SKM-1 (cell line): ENCODE measurements around the gene PTPRK.

Experiments
- DNase-seq: peaks from one replicate; lab custom pipeline; 2025; ENCODE audit not compliant: unreplicated experiment; lab: John Stamatoyannopoulos, UW

Gene PTPRK

DNA sequence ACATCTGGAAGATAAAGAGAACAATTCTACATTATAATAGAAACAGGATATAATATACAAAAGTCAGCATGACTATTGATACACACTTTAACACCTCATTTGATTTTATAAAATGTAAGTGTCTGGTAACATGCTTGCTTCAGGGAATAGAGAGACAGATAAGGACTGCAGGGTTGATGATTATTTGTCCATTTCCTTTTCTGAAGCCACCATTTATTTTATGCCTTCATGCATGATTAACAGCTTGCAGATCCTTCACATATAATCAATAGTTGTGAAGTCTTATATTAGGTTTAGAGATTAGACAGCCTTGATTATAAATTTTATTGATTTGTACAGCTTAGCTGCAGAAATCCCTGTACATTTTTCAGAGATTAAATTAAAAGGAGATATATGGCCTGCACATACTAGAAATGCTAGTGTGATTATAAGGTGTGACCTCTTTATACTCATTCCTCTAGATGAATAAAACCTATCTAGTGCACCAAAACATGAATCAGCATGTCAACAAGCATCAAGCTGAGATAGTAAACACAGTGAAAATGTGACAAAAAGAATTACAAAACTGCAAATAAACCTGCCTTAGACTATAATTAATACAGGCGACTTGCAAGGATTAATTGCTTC, 420.7 kb downstream of the PTPRK start:
- no peak for DNase-seq

DNA sequence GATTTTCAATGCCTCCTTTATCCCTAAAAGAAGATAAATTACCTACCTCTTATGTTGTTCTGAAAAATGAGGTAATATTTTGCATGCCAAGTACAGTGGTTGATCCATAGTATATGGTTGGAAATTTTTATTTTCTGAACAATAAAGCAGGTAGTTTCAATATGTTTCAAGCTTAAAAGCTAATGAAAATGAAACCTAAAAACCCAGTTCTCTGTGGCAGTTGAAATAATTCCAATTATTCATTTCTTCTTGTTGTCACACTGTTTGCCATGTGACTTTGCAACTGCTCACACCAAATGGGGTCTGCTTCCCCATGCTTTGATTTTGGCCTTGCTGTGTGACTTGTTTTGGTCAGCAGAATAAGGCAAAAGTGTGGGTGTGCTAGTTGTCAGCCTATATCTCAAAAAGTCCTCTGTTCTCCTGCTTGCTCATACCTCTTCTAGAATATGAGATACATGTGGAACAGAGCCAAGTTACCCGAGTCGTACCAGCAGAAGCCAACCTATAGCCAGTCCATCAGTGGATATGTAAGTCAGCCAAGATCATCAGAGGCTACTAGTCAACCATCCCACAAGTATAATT, 422.3 kb downstream of the PTPRK start:
- DNase-seq, result no peak

DNA sequence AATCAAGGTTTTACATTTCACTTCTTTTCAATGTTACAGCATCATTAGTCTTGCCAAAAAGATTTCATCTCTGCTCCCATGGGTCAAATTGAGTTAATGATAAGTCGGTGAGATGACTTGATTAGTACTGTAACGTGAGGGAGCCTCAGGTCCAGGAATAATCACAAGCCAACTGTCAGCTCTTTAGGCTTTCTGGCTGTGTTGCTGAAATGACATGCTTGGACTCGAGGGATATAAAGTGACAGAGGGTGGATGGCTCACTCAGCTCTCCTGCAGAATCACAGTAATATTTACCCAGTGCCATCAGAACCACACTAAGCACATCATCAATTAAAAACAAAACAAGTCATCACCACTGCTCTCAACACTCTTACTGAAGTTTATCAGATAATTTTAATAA, 423.4 kb downstream of the PTPRK start:
- no peak for DNase-seq

DNA sequence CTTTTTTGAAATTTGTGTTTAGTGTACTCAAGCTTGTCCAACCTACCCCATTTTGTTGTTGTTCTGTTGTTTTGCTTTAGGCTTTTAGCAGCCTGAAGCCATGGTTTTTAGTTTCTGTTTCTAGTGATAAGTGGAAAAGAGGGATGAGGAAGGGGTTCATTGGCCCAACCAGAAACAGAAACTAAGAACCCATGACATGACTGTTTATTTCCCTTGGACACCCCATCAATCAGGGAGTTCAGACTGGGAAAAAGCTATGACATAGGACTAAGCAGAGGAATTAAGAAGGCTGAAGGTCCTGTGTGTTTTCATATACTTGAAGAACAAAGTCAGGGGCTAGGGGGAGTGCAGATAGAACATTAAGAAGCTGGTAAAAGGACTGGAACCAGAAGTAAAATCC, 425.0 kb downstream of the PTPRK start:
- no peak for DNase-seq

DNA sequence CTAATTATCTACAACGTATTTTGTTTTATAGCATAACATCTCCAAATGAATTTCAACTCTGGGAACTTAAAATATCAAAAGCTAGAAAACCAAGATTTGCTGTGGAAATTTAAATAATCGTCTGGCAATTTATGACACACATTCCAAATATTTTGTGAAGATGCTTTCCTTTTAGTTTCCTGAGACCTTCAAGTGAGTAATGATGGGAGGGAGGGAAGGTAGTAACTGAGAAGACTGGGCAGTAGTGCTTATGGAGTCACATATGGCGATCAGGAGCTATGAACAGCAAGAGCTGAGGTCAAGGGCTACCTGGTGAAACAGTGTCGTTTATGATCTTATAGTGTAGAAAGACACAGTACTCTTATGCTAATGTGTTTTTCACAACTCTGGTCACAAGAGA, 441.4 kb downstream of the PTPRK start:
- no peak for DNase-seq

DNA sequence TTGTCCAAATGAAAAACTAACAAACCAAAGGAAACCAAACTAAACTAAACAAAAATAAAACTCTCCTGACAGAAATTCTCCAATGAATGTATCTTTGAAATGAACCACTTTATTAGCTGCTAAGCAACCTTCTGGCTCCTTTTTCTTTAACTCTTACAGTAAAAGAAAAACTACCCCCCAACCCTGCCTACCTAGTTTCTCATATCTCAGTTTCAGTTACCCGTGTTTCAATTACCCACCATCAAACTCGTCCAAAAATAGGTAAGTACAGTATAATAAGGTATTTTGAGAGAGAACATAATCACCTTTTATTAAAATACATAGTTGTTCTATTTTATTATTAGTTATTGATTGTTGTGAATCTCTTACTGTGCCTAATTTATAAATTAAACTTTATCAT, 442.1 kb downstream of the PTPRK start:
- no peak for DNase-seq

DNA sequence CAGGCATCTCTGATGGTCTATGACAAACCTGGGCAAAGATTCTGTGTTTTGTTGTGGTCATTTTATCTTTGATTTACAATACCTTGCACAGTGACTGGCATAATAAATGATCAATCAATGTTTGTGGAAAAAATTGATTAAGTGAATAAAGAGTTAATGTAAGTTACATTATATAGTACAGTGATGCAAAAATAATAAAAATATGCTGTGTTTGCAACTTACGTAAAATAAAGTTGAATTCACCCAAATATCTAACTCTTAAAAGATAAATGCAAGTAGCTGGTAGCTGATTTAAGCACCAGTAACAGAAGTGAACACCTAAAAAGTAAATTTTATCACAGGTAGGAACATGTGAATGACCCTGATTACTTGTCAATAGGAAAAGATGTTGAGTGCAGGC, 443.6 kb downstream of the PTPRK start:
- no peak for DNase-seq

DNA sequence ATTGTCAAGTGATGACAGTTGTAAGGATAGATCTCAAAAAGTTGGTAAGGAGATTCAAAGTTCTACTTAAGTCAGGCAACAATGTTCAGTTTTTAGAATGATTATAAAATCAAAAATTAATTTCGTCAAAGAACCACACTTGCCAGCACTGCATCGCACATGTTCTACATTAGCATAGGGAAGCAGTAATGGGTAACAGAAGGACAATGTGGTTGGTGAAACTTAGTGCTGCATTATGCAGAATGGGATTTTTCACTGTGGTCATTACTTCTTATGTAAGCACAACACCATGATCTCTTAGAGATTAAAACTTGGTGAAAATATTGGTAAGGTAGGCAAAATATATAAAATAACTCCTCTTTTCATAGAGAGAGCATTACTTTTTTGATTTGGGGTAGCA, 445.8 kb downstream of the PTPRK start:
- DNase-seq, result no peak

DNA sequence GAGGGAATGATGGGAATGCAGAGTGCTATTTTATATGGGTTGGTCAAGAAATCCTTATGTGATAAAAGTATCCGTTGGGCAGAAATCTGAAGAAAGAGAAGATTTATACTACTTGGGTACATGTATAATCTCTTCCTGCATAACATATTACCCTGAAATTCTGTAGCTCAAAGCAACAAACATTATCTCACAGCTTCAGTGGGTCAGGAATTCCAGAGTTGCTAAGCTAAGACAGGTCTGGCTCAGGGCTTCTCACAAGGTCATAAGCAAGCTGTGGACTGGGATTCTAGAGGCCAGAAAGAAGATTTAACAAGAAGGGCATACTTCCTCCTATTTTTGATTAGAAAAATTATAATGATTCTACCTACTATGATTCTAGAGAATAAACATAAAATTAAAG, 447.0 kb downstream of the PTPRK start:
- DNase-seq, result no peak

DNA sequence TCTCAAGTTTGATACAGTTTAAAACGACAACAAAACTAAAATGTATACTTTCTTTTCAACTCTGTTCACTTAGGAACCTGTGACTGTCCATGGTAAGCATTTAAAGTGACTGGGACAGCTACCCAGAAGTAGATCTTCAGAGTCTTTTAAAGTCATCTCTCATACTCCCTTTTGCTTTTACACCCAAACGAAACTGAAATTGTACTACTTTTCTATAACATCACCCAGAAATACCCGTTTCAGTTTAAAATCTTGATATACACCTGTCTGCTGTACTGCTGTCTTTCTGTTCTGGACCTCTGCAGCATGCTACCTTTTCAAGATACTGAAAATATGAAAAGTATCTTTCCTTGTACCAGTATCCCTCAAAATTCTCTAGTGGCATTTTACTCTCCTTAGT, 449.2 kb downstream of the PTPRK start:
- DNase-seq, result no peak

DNA sequence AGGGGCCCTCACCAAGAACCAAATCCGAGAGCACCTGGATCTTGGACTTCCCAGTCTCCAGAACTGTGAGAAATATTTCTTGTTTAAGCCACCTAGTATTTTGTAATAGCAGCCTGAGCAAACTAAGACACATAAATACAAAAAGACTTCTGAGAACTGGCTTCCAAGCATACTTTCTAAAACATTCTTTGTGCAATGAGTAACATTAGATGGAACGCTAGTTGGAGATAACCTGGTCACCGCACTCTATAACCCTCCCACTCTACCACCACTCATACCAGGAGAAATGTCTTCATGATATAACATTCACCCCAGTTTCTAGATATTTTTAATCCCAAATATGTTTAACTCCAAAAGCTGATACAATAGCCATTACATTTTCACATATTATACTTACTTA, 450.0 kb downstream of the PTPRK start:
- no peak for DNase-seq

DNA sequence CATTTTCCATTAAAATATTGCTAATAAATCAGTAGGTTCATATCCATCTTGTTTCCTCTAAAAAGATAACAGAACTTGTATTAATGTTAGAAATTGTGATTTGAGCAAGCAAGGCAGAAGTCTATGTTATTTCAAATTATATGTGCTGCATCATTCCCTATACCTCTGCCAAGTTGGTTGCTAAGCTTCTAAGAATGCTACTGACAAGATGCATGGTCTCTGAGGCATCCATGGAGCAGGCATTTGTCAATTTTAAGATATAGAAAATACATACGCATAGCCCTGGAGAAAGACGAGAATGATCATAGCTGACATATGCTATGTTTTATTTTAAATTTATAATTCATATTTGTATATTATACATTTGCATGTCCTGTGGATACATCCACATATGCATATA, 451.2 kb downstream of the PTPRK start:
- DNase-seq, result no peak

DNA sequence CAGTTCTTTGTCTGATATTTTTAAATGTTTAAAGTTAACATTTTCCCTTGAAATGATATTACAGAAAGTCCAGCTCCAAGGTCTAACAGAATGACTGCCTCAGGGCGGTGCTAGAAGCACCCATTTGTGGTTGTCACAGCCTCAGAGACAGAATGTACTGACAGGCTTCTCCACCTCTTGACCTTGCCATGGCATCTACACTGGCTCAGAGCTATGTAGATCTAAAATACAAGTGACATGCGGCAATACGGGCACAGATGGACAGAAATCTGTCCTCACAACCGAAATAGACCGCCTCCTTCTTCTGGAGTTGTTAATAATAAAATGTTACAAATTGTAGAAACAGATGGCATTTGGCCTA, 452.3 kb downstream of the PTPRK start:
- no peak for DNase-seq

DNA sequence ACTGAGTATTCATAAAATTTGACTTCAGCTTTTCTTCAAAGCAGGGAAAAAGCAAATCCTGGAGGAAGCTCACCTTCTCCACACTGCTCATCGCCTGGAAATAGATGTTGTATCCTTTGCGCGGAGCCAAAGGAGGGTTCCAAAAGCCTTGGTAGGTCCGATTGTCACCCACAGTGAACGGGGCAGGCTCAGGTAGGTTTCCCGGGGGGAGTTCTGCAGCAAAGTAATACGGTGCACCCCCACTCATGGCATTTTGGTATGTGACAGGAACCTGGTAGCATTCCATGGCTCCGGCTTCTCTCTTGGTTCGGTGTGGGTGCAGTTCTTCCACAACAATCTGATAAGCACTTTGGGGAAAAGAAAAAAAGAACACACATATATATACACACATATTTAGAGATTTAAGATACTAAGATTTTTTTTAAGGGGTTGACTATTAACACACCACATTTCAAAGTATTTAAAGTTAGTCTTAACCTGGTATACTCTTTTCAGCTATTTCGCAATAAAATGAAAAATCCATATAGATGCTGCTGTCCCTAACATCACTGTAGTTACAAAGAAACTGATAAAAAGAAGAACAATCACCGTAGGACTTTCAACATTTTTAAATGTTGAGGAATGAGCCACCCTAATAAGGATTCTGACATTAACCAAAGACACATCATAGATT, 452.8 kb downstream of the PTPRK start:
- DNase-seq, result no peak

DNA sequence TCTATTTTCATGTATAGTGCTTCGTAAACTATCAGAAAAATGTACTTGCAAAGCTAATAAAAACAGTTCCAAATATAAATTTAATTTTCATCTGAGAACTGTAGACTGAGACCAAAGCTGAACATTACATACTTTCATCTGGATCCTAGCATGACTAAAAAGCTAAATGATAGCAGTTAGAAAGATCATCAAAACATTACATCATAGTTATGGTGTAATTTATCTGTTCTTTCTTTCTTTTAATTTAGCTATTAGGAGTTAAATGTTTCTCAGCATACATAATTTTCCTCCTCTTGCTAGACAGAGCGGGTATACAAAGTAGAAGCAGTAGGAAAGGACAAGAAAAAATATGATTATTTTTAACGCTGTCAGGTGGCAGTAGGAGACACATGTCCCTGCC, 455.3 kb downstream of the PTPRK start:
- DNase-seq, result no peak

DNA sequence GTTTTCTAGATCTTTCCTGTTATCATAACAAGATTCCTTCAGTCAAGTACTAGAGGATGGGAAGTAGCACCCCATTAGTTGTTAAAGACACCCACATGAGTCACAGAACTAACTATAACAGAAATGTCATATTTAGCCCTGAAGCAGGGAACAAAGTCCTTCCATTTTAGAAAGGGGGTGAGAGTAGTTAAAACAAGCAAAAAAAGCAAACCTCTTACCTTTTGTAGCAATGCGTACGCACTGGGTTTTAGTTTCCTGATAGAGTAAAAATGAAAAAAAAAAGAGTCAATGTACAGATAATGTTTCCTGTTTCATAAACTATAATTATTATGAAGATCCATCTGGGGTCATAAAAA, 455.9 kb downstream of the PTPRK start:
- no peak for DNase-seq

DNA sequence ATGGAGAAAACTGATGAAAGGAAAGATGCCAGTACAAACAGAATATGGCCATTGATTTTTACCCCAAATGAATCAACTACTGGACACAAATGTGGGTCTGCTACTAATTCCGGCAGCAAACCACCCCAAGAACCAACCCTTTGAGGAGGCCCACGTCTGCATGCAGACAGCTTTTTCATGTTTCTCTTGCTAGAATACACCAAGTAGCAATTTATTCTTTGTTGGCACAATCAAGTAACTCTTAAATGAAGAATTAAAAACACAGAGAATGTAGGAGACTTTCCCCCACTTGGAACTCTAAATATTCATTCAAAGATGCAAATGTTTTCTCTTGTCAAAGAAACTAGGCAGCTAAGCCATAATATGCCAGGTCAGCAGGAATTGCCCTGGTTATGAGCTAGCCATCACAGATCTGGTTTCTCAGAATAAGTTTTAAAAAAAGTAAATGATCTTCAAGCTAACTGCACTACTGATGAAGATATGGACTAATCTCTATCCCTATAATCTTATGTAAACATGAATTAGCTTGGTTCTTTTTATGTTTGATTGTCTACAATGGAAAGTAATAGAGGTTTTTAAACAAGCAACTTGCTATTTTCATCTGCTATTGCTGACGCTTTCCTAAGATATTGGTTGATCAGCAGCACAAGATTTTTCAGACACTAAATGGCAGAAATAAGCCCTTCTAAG, 456.4 kb downstream of the PTPRK start:
- DNase-seq, result no peak

DNA sequence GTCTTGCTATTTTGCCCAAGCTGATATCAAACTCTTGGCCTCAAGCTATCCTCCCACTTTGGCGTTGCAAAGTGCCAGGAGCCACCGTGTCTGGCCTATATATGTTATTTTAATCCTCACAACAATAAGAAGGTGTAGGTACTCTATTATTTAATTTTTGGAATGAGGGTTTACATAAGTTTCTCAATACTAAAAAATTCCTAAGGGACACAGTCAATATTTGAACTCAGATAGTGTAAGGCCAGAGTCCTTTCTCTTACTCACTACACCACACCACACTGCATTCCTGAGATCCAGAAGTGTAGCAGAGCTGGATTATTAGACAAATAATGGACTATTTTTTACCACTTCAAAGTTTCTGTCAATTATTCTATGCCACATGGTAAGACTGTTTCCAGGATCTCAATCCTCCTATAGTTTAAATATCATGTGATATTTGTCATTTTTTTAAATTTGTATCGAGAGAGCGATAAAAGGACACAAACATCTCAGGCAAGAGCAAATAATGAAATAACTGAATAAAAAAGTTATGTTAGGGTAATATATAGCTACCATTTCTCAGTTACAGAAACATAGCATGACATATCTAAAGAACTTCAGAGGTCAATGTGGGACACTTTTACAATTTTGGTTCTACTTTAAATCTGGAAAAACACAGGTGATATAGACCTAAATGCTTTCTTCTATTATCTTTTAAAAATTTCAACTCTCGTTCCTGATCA, 457.4 kb downstream of the PTPRK start:
- DNase-seq, result no peak

DNA sequence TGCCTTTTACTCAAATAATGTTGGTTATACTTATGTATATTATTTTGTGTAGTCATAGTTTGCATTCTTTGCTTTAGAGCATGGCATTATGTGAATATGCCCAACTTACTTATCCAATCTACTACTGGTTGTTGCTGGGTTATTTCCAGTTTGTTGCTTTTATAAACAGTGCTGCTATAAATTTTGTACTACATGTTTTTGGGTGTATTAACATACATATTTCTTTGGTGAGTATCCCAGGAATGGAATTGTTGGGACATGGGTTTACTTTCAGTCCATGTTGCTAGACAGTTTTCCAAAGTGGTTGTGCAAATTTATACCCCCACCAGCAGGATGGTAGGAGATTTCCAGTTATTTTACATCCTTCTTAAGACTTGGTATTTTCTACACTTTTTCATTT, 462.5 kb downstream of the PTPRK start:
- no peak for DNase-seq

DNA sequence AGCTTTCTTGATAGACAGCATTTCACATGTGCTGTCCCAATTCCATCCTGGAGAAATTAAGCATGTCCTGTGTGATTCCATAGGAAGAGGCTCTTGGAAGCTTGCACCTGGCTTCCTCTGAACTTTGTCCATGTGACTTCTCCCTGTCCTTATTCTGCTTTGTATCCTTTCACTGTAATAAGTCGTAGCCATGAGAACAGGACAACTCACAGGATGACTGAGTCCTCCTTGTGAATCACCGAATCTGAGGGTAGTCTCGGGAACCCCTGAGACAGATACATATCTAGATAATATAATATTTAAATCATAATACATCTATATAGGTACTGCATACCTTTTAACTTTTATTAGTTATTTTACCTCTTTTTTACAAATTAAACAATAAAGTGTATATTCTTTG, 462.9 kb downstream of the PTPRK start:
- DNase-seq, result no peak

DNA sequence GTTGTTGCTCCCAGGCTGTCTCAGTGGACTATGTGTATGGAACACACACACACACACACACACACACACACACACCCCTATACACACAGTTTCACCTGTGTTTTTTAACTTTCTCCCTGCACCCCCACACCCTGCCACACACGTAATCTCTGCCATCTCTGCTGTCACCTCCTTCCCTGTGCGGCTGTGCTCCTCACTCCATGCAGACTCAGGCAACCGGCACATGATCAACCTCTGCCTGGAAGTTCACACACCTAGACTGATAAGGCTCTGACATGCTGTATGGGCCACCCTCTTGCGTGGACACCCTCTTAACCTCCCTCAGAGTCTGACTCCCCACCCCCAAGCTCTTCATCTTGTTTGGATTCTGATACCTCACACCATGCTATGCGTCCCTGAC, 467.3 kb downstream of the PTPRK start:
- DNase-seq, result no peak

DNA sequence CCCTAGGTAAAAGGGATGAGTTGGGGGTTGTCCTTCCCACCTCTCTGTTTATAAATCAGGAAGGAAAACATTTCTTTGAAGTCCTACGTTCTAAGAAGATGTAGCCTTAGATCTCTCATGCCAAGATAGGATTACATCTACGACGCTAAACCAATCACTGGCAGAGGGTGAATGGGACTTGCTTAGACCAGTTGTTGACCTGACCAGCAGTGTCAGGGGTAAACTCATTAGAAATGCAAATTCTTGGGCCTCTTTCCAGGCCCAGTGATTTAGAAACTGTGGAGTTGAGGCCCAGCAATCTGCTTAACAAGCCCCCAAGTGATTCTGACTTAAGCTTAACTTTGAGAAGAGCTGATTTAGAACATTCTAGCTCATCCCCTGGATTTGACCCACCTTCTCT, 472.4 kb downstream of the PTPRK start:
- no peak for DNase-seq
